Stimulated activated CD4-positive, alpha-beta T cell treated with anti-CD3 and anti-CD28 coated beads, Interleukin-15, amount 100 ng/mL, for 48 hours (primary cell): ENCODE data around the gene FHIT.

Experiments used
- DNase-seq, 2 donors: peaks; one replicate each; pipeline ENCODE4 v3.0.0-alpha.2; 2020; ENCODE audit warnings: low read depth in 2 of 2

FHIT gene

GRCh38 chr3:60631509-60631908 is 619.7 kb downstream of the FHIT start:
- DNase-seq = no peak

- no peak for DNase-seq
Measured at GRCh38 chr3:60630953-60631352, 620.3 kb downstream of the FHIT start.

GRCh38 chr3:60629816-60630215 is 621.4 kb downstream of the FHIT start:
- no peak for DNase-seq

- no peak for DNase-seq
Measured at GRCh38 chr3:60622349-60622748, 628.9 kb downstream of the FHIT start.

- DNase-seq = no peak
Measured at GRCh38 chr3:60617188-60617587, 634.1 kb downstream of the FHIT start.

GRCh38 chr3:60613769-60614303 is 637.4 kb downstream of the FHIT start:
- no peak for DNase-seq

- DNase-seq = no peak
Measured at GRCh38 chr3:60610441-60611112, 640.7 kb downstream of the FHIT start.

GRCh38 chr3:60609446-60609845 is 641.8 kb downstream of the FHIT start:
- DNase-seq = no peak

- no peak for DNase-seq
Measured at GRCh38 chr3:60603860-60604259, 647.4 kb downstream of the FHIT start.

GRCh38 chr3:60600848-60601247 is 650.4 kb downstream of the FHIT start:
- DNase-seq = no peak

GRCh38 chr3:60599586-60599985 is 651.7 kb downstream of the FHIT start:
- no peak for DNase-seq

GRCh38 chr3:60598671-60599070 is 652.6 kb downstream of the FHIT start:
- DNase-seq = no peak

- DNase-seq = no peak
Measured at GRCh38 chr3:60594025-60594424, 657.2 kb downstream of the FHIT start.

- no peak for DNase-seq
Measured at GRCh38 chr3:60591267-60591666, 660.0 kb downstream of the FHIT start.

GRCh38 chr3:60588806-60589205 is 662.4 kb downstream of the FHIT start:
- no peak for DNase-seq

GRCh38 chr3:60585918-60586317 is 665.3 kb downstream of the FHIT start:
- DNase-seq = no peak

GRCh38 chr3:60584250-60584649 is 667.0 kb downstream of the FHIT start:
- no peak for DNase-seq

- DNase-seq = no peak
Measured at GRCh38 chr3:60582288-60582687, 669.0 kb downstream of the FHIT start.

GRCh38 chr3:60580809-60581208 is 670.4 kb downstream of the FHIT start:
- no peak for DNase-seq

- no peak for DNase-seq
Measured at GRCh38 chr3:60579734-60580133, 671.5 kb downstream of the FHIT start.

- no peak for DNase-seq
Measured at GRCh38 chr3:60578936-60579335, 672.3 kb downstream of the FHIT start.

GRCh38 chr3:60577601-60578000 is 673.7 kb downstream of the FHIT start:
- DNase-seq = no peak

GRCh38 chr3:60575718-60576272 is 675.5 kb downstream of the FHIT start:
- DNase-seq = no peak
